Pancreas (tissue), 10 donors: ENCODE measurements around the gene PREB. TPM values are rescaled to one million over a fixed set of nuclear protein-coding genes. Genes with fewer than 3 reads are reported as not detected.
A peak's percentile ranks its signal among the peaks of the same experiment; 100 is the strongest.

Experiments
- ATAC-seq, 4 donors: fragments of 200-7000 bp; cut with Tn5 transposase; one replicate each; pipeline versions ENCODE4 v1.8.0 to v1.9.1; 2020; ENCODE audit warnings: mild to moderate bottlenecking in 4 of 4, moderate library complexity in 4 of 4
- DNase-seq, 6 donors: peaks; one replicate each; pipeline ENCODE4 v3.0.0-alpha.2; 2020
- FAIRE-seq: peaks from 2 replicates; lab custom pipeline; 2012; peaks lifted over from hg19 to GRCh38; lab: Jason Lieb, UNC
- H3K27ac ChIP-seq, 4 donors: fragments of 200-600 bp; sonication (generic); 1 replicate in 3 of 4; 2 replicates in 1 of 4; pipeline versions ENCODE4 v1.5.0 to v1.8.0; 2020
- H3K27me3 ChIP-seq, 4 donors: fragments of 200-600 bp; one replicate each; pipeline ENCODE4 v1.8.0; 2021
- H3K36me3 ChIP-seq, 3 donors: fragments of 200-600 bp; sonication (generic) in 1 of 3; one replicate each; pipeline versions ENCODE4 v1.5.0 to v1.8.0; 2020 to 2021
- H3K4me1 ChIP-seq, 3 donors: fragments of 200-600 bp; one replicate each; pipeline ENCODE4 v1.8.0; 2021
- H3K4me3 ChIP-seq, 4 donors: fragments of 200-600 bp; sonication (generic) in 2 of 4; one replicate each; pipeline versions ENCODE4 v1.5.0 to v1.8.0; 2020 to 2021
- H3K9me3 ChIP-seq, 4 donors: fragments of 200-600 bp; one replicate each; pipeline ENCODE4 v1.8.0; 2021
- CTCF ChIP-seq, 4 donors: fragments of 200-600 bp; sonication (generic) in 3 of 4; IDR thresholded peaks; one replicate each; pipeline versions ENCODE4 v1.5.0 to v1.8.0; 2021; ENCODE audit warnings: antibody characterized with exemption in 4 of 4
- WGBS, 2 donors: extraction: QIAGEN DNeasy Blood & Tissue Kit; methylation state at CpG; one replicate each; pipeline ENCODE4 v1.1.7; 2013; 5-methylcytosine and 5-hydroxymethylcytosine counted together
- intact Hi-C, 3 donors: fragments of 100-400 bp; cut with DNase I; formaldehyde crosslinking; loops; one replicate each; pipeline versions ENCODE4 v1.11.1 to v1.14.2; 2022
- polyA plus RNA-seq, 2 donors: library from polyadenylated mRNA; stranded (reverse); fragments of 200-250 nt; gene quantifications; one replicate each; pipeline ENCODE4 v1.2.3, GENCODE V29; 2013
- total RNA-seq, 6 donors: library from RNA; stranded (reverse); fragmentation: NEBNext Ultra II Directional in 4 of 6; extraction: Animal tissue kit (Norgen Biotek cat#: 25700) in 4 of 6; gene quantifications; one replicate each; pipeline versions ENCODE4 v1.2.1 to v1.2.4, GENCODE V29; 2021 to 2023
- donor health status: healthy with polysubstance abuse.
- donor health status: DM: no; HTN: no; CAD: no; lungs with moderate emphysema.
- donor health status: DM: no; HTN: no; CAD: no.
- donor health status: control.
- donor health status: control.
- donor health status: Bipolar disorder and iron deficiency.
- donor health status: DM: yes; HTN: yes; CAD: no.
- donor health status: DM: no; HTN: no; CAD: no.
- donor health status: DM: no; HTN: no; CAD: no.
- donor health status: DM: yes; HTN: yes; CAD: no.

The PREB gene
- total and polyA plus RNA-seq, 8 donors, result 24.6 to 73.6 (median 31.2) TPM

DNA sequence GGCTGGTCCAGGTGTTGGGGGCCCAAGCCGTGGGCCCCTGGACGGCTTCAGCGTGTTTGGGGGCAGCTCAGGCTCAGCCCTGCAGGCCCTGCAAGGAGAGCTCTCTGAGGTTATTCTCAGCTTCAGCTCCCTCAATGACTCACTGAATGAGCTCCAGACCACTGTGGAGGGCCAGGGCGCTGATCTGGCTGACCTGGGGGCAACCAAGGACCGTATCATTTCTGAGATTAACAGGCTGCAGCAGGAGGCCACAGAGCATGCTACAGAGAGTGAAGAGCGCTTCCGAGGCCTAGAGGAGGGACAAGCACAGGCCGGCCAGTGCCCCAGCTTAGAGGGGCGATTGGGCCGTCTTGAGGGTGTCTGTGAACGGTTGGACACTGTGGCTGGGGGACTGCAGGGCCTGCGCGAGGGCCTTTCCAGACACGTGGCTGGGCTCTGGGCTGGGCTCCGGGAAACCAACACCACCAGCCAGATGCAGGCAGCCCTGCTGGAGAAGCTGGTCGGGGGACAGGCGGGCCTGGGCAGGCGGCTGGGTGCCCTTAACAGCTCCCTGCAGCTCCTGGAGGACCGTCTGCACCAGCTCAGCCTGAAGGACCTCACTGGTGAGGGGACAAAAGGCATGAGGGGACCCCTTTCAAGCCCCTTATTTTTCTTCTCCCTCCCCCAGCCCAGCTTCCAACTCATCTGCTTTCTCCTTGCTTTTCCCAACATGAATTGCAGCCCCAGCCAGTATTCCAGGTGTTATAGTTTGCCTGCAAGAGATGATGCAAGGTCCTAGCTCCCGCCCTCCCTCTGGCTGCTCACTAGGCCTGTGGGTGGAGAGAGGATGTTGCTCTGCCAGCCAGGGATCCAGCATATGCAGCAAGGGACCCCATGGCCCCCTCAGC lies 50.8 kb downstream of the PREB start:
- DNase-seq (peak in 1 of 6 donors; percentile 70), ATAC-seq (no peak), FAIRE-seq (no peak)
- H3K9me3 ChIP-seq, result no peaks in the 10 kb centered on the region
- H3K4me3 ChIP-seq, result no peak overlapping the region
- H3K36me3 ChIP-seq, result no peaks in the 10 kb centered on the region
- WGBS, 2 donors, result 78 to 80% methylated on average over 20 of the region's 20 CpGs
- no peak overlapping the region for H3K27ac ChIP-seq
- H3K27me3 ChIP-seq, result no peaks in the 10 kb centered on the region
- intact Hi-C loops, result loop anchor here in 1 of 3 donors (10.0 kb wide), 1 partner anchor 119 kb away; no protein-coding TSS in a partner anchor
- peaks cover 0 to 18% (median 0%) of the 10 kb centered on the region in 3 donors for H3K4me1 ChIP-seq
- TF ChIP-seq CTCF (IDR thresholded peaks at IDR 0.05), result no peak

DNA sequence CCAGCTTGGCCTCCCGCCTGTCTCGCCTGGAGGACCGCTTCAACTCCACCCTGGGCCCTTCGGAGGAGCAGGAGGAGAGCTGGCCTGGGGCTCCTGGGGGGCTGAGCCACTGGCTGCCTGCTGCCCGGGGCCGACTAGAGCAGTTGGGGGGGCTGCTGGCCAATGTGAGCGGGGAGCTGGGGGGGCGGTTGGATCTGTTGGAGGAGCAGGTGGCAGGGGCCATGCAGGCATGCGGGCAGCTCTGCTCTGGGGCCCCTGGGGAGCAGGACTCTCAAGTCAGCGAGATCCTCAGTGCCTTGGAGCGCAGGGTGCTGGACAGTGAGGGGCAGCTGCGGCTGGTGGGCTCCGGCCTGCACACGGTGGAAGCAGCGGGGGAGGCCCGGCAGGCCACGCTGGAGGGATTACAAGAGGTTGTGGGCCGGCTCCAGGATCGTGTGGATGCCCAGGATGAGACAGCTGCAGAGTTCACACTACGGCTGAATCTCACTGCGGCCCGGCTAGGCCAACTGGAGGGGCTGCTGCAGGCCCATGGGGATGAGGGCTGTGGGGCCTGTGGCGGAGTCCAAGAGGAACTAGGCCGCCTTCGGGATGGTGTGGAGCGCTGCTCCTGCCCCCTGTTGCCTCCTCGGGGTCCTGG lies 51.5 kb downstream of the PREB start:
- FAIRE-seq (no peak), ATAC-seq (no peak), DNase-seq (peak in 1 of 6 donors; percentile 68)
- Histone ChIP-seq H3K27ac (no peak overlapping the region), H3K4me1 (peaks cover 0 to 18% (median 0%) of the 10 kb centered on the region in 3 donors), H3K36me3 (no peaks in the 10 kb centered on the region), H3K9me3 (no peaks in the 10 kb centered on the region), H3K4me3 (no peak overlapping the region), H3K27me3 (no peaks in the 10 kb centered on the region)
- TF ChIP-seq CTCF (IDR thresholded peaks at IDR 0.05), result no peak
- WGBS, 2 donors, result 81 to 84% methylated on average over 25 to 27 of the region's 27 CpGs
- intact Hi-C loops, result loop anchor here in 1 of 3 donors (10.0 kb wide), 1 partner anchor 118 kb away; no protein-coding TSS in a partner anchor

- Histone ChIP-seq H3K4me3 (no peak overlapping the region), H3K27ac (no peak overlapping the region), H3K27me3 (no peaks in the 10 kb centered on the region), H3K4me1 (peaks cover 0 to 13% (median 0%) of the 10 kb centered on the region in 3 donors), H3K9me3 (no peaks in the 10 kb centered on the region), H3K36me3 (no peaks in the 10 kb centered on the region)
- ATAC-seq (no peak), DNase-seq (peak in 2 of 6 donors; percentile 51 to 81), FAIRE-seq (no peak)
- intact Hi-C loops, result loop anchor here in 1 of 3 donors (10.0 kb wide), 1 partner anchor 117 kb away; no protein-coding TSS in a partner anchor
- no peak for TF ChIP-seq CTCF (IDR thresholded peaks at IDR 0.05)
- WGBS, 2 donors, result 86 to 89% methylated on average over 38 of the region's 38 CpGs
Observed at GRCh38 chr2:27081984-27082772, 52.3 kb downstream of the PREB start.

Other genes with a start within 250 kb of the PREB start
- 10 to 100 TPM in 2 of 6 donors, 1 to 10 TPM in 4; 4.7 to 10.9 (median 8.2) TPM for gene MAPRE3, start 164.0 kb downstream of the PREB start, total RNA-seq
- 10 to 100 TPM; 35.7 to 56.8 TPM for gene MAPRE3, start 164.0 kb downstream of the PREB start, polyA plus RNA-seq
- gene TMEM214, start 101.7 kb downstream of the PREB start, total RNA-seq, result 10 to 100 TPM; 57.3 to 77.1 (median 59.8) TPM
- gene TMEM214, start 101.7 kb downstream of the PREB start, polyA plus RNA-seq, result 100 to 1,000 TPM in 1 of 2 donors, 10 to 100 TPM in 1; 72.1 to 109 TPM
- gene AGBL5, start 83.0 kb downstream of the PREB start, total RNA-seq, result 10 to 100 TPM in 5 of 6 donors, 1 to 10 TPM in 1; 8.2 to 15.5 (median 11.9) TPM
- 10 to 100 TPM in 1 of 2 donors, 1 to 10 TPM in 1; 8.7 to 11.6 TPM for gene AGBL5, start 83.0 kb downstream of the PREB start, polyA plus RNA-seq
- 100 to 1,000 TPM in 3 of 6 donors, 10 to 100 TPM in 3; 76.6 to 148 (median 108) TPM for gene OST4, start 63.0 kb downstream of the PREB start, total RNA-seq
- 100 to 1,000 TPM; 183 to 188 TPM for gene OST4, start 63.0 kb downstream of the PREB start, polyA plus RNA-seq
- 10 to 100 TPM in 2 of 6 donors, 1 to 10 TPM in 4; 2.6 to 47.1 (median 7.3) TPM for gene EMILIN1, start 56.0 kb downstream of the PREB start, total RNA-seq
- 10 to 100 TPM in 1 of 2 donors, 1 to 10 TPM in 1; 3.7 to 15.5 TPM for gene EMILIN1, start 56.0 kb downstream of the PREB start, polyA plus RNA-seq
- 10 to 100 TPM in 1 of 6 donors, 1 to 10 TPM in 5; 5.1 to 11.7 (median 6.3) TPM for gene KHK, start 47.9 kb downstream of the PREB start, total RNA-seq
- 10 to 100 TPM; 10.6 to 16.2 TPM for gene KHK, start 47.9 kb downstream of the PREB start, polyA plus RNA-seq
- 1 to 10 TPM in 1 of 6 donors, under 1 TPM in 4, not detected in 1; 0.42 to 1.1 (median 0.78) TPM for gene CGREF1, start 15.5 kb downstream of the PREB start, total RNA-seq
- gene CGREF1, start 15.5 kb downstream of the PREB start, polyA plus RNA-seq, result 1 to 10 TPM in 1 of 2 donors, under 1 TPM in 1; 0.49 to 1.2 TPM
- gene ABHD1, start 10.8 kb downstream of the PREB start, total RNA-seq, result under 1 TPM in 5 of 6 donors, not detected in 1; 0.26 to 0.47 (median 0.34) TPM
- gene ABHD1, start 10.8 kb downstream of the PREB start, polyA plus RNA-seq, result under 1 TPM; 0.27 to 0.99 TPM
- not detected for gene PRR30, start 4.8 kb upstream of the PREB start, total RNA-seq
- gene PRR30, start 4.8 kb upstream of the PREB start, polyA plus RNA-seq, result not detected
- under 1 TPM in 4 of 6 donors, not detected in 2; 0.03 to 0.19 (median 0.04) TPM for gene TCF23, start 14.4 kb upstream of the PREB start, total RNA-seq
- gene TCF23, start 14.4 kb upstream of the PREB start, polyA plus RNA-seq, result not detected
- 10 to 100 TPM; 38.9 to 56.8 (median 48.6) TPM for gene ATRAID, start 77.4 kb upstream of the PREB start, total RNA-seq
- gene ATRAID, start 77.4 kb upstream of the PREB start, polyA plus RNA-seq, result 100 to 1,000 TPM in 1 of 2 donors, 10 to 100 TPM in 1; 68.1 to 106 TPM
- 10 to 100 TPM in 5 of 6 donors, 1 to 10 TPM in 1; 8.3 to 15.3 (median 13.1) TPM for gene SLC5A6, start 77.6 kb upstream of the PREB start, total RNA-seq
- 10 to 100 TPM; 14.9 to 15.0 TPM for gene SLC5A6, start 77.6 kb upstream of the PREB start, polyA plus RNA-seq
- gene CAD, start 82.7 kb upstream of the PREB start, total RNA-seq, result 10 to 100 TPM in 5 of 6 donors, 1 to 10 TPM in 1; 9.6 to 23.4 (median 14.7) TPM
- 10 to 100 TPM; 17.5 to 24.6 TPM for gene CAD, start 82.7 kb upstream of the PREB start, polyA plus RNA-seq
- gene SLC30A3, start 128.4 kb upstream of the PREB start, total RNA-seq, result under 1 TPM in 1 of 6 donors, not detected in 5; 0.12 TPM
- gene SLC30A3, start 128.4 kb upstream of the PREB start, polyA plus RNA-seq, result under 1 TPM in 1 of 2 donors, not detected in 1; 0.15 TPM
- gene DNAJC5G, start 140.8 kb upstream of the PREB start, total RNA-seq, result under 1 TPM in 1 of 6 donors, not detected in 5; 0.06 TPM
- gene DNAJC5G, start 140.8 kb upstream of the PREB start, polyA plus RNA-seq, result under 1 TPM in 1 of 2 donors, not detected in 1; 0.34 TPM
- gene TRIM54, start 147.8 kb upstream of the PREB start, total RNA-seq, result 1 to 10 TPM in 1 of 6 donors, under 1 TPM in 5; 0.08 to 1.1 (median 0.33) TPM
- under 1 TPM; 0.27 to 0.31 TPM for gene TRIM54, start 147.8 kb upstream of the PREB start, polyA plus RNA-seq
- gene UCN, start 173.8 kb upstream of the PREB start, total RNA-seq, result 1 to 10 TPM in 1 of 6 donors, under 1 TPM in 5; 0.51 to 1.0 (median 0.76) TPM
- 1 to 10 TPM; 2.7 to 4.6 TPM for gene UCN, start 173.8 kb upstream of the PREB start, polyA plus RNA-seq
- gene MPV17, start 188.5 kb upstream of the PREB start, total RNA-seq, result 10 to 100 TPM; 24.8 to 38.0 (median 32.0) TPM
- 10 to 100 TPM; 57.3 to 71.8 TPM for gene MPV17, start 188.5 kb upstream of the PREB start, polyA plus RNA-seq
- 10 to 100 TPM; 21.2 to 30.7 (median 26.7) TPM for gene GTF3C2, start 222.1 kb upstream of the PREB start, total RNA-seq
- 10 to 100 TPM; 33.1 to 34.3 TPM for gene GTF3C2, start 222.1 kb upstream of the PREB start, polyA plus RNA-seq
- 10 to 100 TPM; 24.1 to 34.7 (median 31.3) TPM for gene EIF2B4, start 235.7 kb upstream of the PREB start, total RNA-seq
- 10 to 100 TPM; 69.9 to 98.1 TPM for gene EIF2B4, start 235.7 kb upstream of the PREB start, polyA plus RNA-seq
- 10 to 100 TPM; 34.3 to 48.6 (median 39.5) TPM for gene SNX17, start 236.0 kb upstream of the PREB start, total RNA-seq
- gene SNX17, start 236.0 kb upstream of the PREB start, polyA plus RNA-seq, result 10 to 100 TPM; 38.8 to 60.2 TPM
- gene ZNF513, start 246.1 kb upstream of the PREB start, total RNA-seq, result 10 to 100 TPM in 1 of 6 donors, 1 to 10 TPM in 5; 3.7 to 10.4 (median 7.6) TPM
- gene ZNF513, start 246.1 kb upstream of the PREB start, polyA plus RNA-seq, result 10 to 100 TPM; 30.1 to 34.4 TPM